Esophagus squamous epithelium (tissue), 4 donors: ENCODE measurements around the gene RRP15.

ENCODE experiments used
- CTCF ChIP-seq, 6 experiments: fragments of 450-650 bp in 4 of 6; fragments of 200-600 bp in 2 of 6; sonication (generic) in 2 of 6; IDR thresholded peaks; one replicate each; pipeline ENCODE4 v1.5.1; 2016 to 2019; ENCODE audit warnings: antibody characterized with exemption in 6 of 6, mild to moderate bottlenecking in 4 of 6, moderate library complexity in 4 of 6
- POLR2A ChIP-seq, 4 donors: fragments of 450-650 bp; IDR thresholded peaks; one replicate each; pipeline ENCODE4 v1.6.1; 2017; ENCODE audit warnings: antibody characterized with exemption in 4 of 4, mild to moderate bottlenecking in 4 of 4, moderate library complexity in 3 of 4

GRCh38 chr1:218368686-218369085, 83.6 kb downstream of the RRP15 start:
- TF ChIP-seq CTCF (IDR thresholded peaks at IDR 0.05) (no peak), POLR2A (IDR thresholded peaks at IDR 0.05) (no peak)
